ENCODE data around the gene MIOX. TPM values are rescaled to one million over a fixed set of nuclear protein-coding genes. Genes with fewer than 3 reads are reported as not detected.

The MIOX gene
- total RNA-seq, 2 donors from 2014 or later, result not detected

- peaks cover 11% of the 10 kb centered on the region for H3K27me3 Mint-ChIP-seq (ENCODE audit: insufficient read depth)
- H3K27ac Mint-ChIP-seq, result no peak overlapping the region
- H3K4me1 ChIP-seq (ENCODE audit: control insufficient read depth, insufficient read depth, low read length), result no peaks in the 10 kb centered on the region
- no peaks in the 10 kb centered on the region for H3K9me3 ChIP-seq (ENCODE audit: control insufficient read depth, low read length)
- H3K4me3 Mint-ChIP-seq, result peak overlapping the region; percentile 8
- DNase-seq, result no peak
- H3K36me3 Mint-ChIP-seq (ENCODE audit: low read depth), result peaks cover 18% of the 10 kb centered on the region
- TF ChIP-seq CTCF (conservative IDR thresholded peaks at IDR 0.05), result no peak
- H3K27ac ChIP-seq (ENCODE audit: low read depth, low read length), result no peak overlapping the region
- peaks cover under 1% of the 10 kb centered on the region for H3K27me3 ChIP-seq (ENCODE audit: control insufficient read depth, insufficient read depth, low read length, poor library complexity, severe bottlenecking)
- H3K36me3 ChIP-seq (ENCODE audit: control insufficient read depth, insufficient read depth, low read length), result peaks cover 25% of the 10 kb centered on the region
- H3K4me3 ChIP-seq (ENCODE audit: low read length), result no peak overlapping the region
- WGBS, 2 experiments (ENCODE audit: insufficient coverage in 1 of 2, insufficient read length in 1 of 2), result 95 to 96% methylated on average over 12 to 22 of the region's 22 CpGs
- no peak overlapping the region for H3K9ac ChIP-seq (ENCODE audit: extremely low read depth, low read length, poor library complexity, severe bottlenecking)
- peaks cover 9% of the 10 kb centered on the region for H3K4me1 Mint-ChIP-seq
- no peaks in the 10 kb centered on the region for H3K9me3 Mint-ChIP-seq
Measured at GRCh38 chr22:50522806-50523438, 36.3 kb downstream of the MIOX start.

GRCh38 chr22:50523458-50523805 lies 36.8 kb downstream of the MIOX start:
- DNase-seq, result no peak
- peaks cover 18% of the 10 kb centered on the region for H3K36me3 Mint-ChIP-seq (ENCODE audit: low read depth)
- Histone ChIP-seq H3K36me3 (ENCODE audit: control insufficient read depth, insufficient read depth, low read length) (peaks cover 25% of the 10 kb centered on the region), H3K4me3 (ENCODE audit: low read length) (no peak overlapping the region), H3K4me1 (ENCODE audit: control insufficient read depth, insufficient read depth, low read length) (no peaks in the 10 kb centered on the region), H3K27ac (ENCODE audit: low read depth, low read length) (no peak overlapping the region), H3K9ac (ENCODE audit: extremely low read depth, low read length, poor library complexity, severe bottlenecking) (no peak overlapping the region), H3K9me3 (ENCODE audit: control insufficient read depth, low read length) (no peaks in the 10 kb centered on the region), H3K27me3 (ENCODE audit: control insufficient read depth, insufficient read depth, low read length, poor library complexity, severe bottlenecking) (peaks cover 5% of the 10 kb centered on the region)
- WGBS, 2 experiments (ENCODE audit: insufficient coverage in 1 of 2, insufficient read length in 1 of 2), result 95 to 96% methylated on average over 15 to 16 of the region's 16 CpGs
- no peak for TF ChIP-seq CTCF (conservative IDR thresholded peaks at IDR 0.05)
- peaks cover 16% of the 10 kb centered on the region for H3K27me3 Mint-ChIP-seq (ENCODE audit: insufficient read depth)
- peak overlapping the region; percentile 8 for H3K4me3 Mint-ChIP-seq
- H3K27ac Mint-ChIP-seq, result no peak overlapping the region
- H3K4me1 Mint-ChIP-seq, result peaks cover 9% of the 10 kb centered on the region
- H3K9me3 Mint-ChIP-seq, result no peaks in the 10 kb centered on the region

- WGBS, 2 experiments (ENCODE audit: insufficient coverage in 1 of 2, insufficient read length in 1 of 2), result 90 to 93% methylated on average over 21 to 25 of the region's 25 CpGs
- H3K36me3 Mint-ChIP-seq (ENCODE audit: low read depth), result peaks cover 15% of the 10 kb centered on the region
- no peaks in the 10 kb centered on the region for H3K9me3 Mint-ChIP-seq
- peaks cover 22% of the 10 kb centered on the region for H3K27me3 Mint-ChIP-seq (ENCODE audit: insufficient read depth)
- H3K9ac ChIP-seq (ENCODE audit: extremely low read depth, low read length, poor library complexity, severe bottlenecking), result peak overlapping the region; percentile 75
- H3K27ac Mint-ChIP-seq, result peak overlapping the region; percentile 87
- H3K4me1 ChIP-seq (ENCODE audit: control insufficient read depth, insufficient read depth, low read length), result no peaks in the 10 kb centered on the region
- H3K4me3 ChIP-seq (ENCODE audit: low read length), result peak overlapping the region; percentile 88
- peak overlapping the region; percentile 70 for H3K4me3 Mint-ChIP-seq
- no peak overlapping the region for H3K27ac ChIP-seq (ENCODE audit: low read depth, low read length)
- H3K36me3 ChIP-seq (ENCODE audit: control insufficient read depth, insufficient read depth, low read length), result peaks cover 23% of the 10 kb centered on the region
- DNase-seq, result no peak
- TF ChIP-seq CTCF (conservative IDR thresholded peaks at IDR 0.05), result no peak
- H3K9me3 ChIP-seq (ENCODE audit: control insufficient read depth, low read length), result no peaks in the 10 kb centered on the region
- peaks cover 9% of the 10 kb centered on the region for H3K4me1 Mint-ChIP-seq
- H3K27me3 ChIP-seq (ENCODE audit: control insufficient read depth, insufficient read depth, low read length, poor library complexity, severe bottlenecking), result peaks cover 12% of the 10 kb centered on the region
Measured at GRCh38 chr22:50523806-50524675, 37.4 kb downstream of the MIOX start.

Data from endodermal cell (in vitro differentiated cells).